GM03348 (cell line): ENCODE measurements around the gene CXXC5.

ENCODE experiments used
- DNase-seq: peaks from one replicate; pipeline ENCODE4 v3.0.0; 2012; ENCODE audit warnings: low spot score

Gene CXXC5

DNA sequence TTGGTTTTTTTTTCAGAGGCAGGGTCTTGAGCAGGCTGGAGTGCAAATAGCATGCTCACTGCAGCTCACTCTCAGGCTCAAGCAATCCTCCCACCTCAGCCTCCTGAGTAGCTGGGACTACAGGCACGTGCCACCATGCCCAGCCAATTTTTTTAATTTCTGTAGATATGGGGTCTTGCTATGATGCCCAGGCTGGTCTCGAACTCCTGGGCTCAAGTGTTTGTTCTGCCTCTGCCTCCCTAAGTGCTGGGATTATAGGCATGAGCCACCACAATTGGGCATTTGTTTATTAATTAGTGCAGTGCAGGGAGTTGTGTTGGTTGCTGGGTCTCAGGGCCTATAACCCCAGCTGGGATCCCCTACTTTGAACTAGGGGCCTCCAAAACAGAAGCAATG, 47.0 kb downstream of the CXXC5 start:
- no peak for DNase-seq

- no peak for DNase-seq
Observed at GRCh38 chr5:139696167-139696893, 48.2 kb downstream of the CXXC5 start.

DNA sequence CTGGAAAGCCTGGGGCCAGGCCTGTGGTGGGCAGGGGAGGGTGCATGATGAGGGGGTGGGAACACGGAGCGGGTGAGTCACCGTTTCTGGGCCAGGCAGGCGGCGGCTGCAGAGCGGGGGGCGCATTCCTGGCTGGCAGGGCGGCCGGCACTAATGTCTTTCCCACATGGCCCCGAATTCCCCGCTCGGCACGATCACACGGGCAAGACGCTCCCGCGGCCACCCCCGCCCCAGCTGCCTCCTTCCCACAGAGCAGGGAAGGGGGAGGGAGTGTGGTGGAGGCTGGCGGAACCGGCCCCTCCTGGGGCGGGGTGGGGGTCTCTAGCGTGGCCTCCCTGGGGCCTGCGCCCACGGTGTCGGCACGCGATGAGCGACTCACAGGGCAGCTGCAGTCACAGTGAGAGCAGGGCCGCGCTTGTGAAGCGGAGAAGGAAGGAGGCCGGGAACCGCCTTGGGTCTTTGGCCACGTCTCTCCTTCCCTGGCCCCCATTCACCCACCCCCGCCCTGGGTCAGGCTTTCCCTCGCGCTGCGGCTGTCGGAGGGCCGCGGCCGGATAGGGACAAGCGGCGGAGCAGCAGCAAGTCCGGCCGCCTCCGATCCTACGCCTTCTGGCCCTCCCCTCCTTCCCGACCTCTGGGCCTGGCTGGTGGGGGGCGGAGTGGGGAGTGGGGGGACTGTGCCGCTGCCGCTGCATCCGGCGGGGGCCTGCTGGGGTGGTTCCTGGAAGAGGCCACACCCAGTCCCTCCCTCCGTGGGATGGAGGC, 48.9 kb downstream of the CXXC5 start:
- DNase-seq = peak; percentile 92

DNA sequence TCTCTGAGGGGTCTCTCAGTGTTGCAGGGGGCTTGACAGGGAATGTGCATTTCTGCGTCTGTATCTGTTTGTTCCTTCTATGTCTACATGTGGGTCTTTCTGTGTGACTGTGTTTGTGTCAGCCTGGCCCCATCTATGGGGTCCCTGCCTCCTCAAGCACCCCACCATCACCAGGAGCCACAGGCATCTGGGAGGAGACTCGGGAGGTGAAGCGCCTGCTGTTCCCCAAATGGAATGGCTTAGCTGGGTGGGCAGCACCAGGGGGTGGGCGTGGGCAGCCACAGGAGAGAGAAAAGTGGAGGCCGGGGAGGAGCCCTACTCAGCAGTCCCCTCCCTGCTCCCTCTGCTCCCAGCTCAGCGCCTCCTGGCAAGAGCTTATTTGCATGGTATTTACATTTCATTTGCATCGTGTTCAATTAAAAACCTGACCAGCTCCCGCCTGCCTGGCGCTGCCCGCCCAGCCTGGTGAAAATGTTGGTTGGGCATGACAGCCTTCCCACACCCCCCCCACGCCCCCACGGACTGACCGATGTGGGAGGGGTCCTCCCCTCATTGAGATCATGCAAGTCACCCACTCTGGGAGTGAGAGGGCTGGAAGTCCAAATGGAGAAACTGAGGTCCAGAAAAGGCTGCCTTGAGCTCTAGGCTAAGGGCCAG, 50.5 kb downstream of the CXXC5 start:
- DNase-seq = peak; percentile 88

GRCh38 chr5:139699351-139699750, 51.2 kb downstream of the CXXC5 start:
- DNase-seq = no peak

GRCh38 chr5:139700711-139701055, 52.5 kb downstream of the CXXC5 start:
- no peak for DNase-seq

GRCh38 chr5:139701056-139701741, 53.0 kb downstream of the CXXC5 start:
- DNase-seq = no peak

- DNase-seq = no peak
Observed at GRCh38 chr5:139702548-139702947, 54.4 kb downstream of the CXXC5 start.

- DNase-seq = no peak
Observed at GRCh38 chr5:139704748-139705147, 56.6 kb downstream of the CXXC5 start.

DNA sequence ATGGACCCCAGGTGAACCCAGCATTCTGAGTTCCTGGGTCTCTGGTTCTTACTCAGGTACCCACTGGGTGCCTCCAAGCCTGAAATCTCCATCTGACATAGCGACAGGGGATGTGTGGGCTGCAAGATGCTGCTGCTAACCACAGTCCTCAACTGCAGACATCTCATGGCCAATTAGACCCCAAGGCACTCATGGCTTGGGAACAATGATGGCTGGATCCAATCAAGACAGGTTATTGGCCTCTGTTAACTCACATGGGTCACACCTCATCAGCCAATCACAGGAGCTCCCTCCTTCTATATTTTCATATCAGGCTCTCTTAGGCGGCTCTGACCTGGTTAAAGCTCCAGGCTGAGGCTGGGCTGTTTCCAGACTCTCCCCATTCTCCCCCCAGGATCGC, 57.0 kb downstream of the CXXC5 start:
- DNase-seq = no peak

- DNase-seq = no peak
Observed at GRCh38 chr5:139705655-139706587, 57.8 kb downstream of the CXXC5 start.

- no peak for DNase-seq
Observed at GRCh38 chr5:139707445-139708003, 59.4 kb downstream of the CXXC5 start.

- no peak for DNase-seq
Observed at GRCh38 chr5:139708434-139708861, 60.3 kb downstream of the CXXC5 start.

DNA sequence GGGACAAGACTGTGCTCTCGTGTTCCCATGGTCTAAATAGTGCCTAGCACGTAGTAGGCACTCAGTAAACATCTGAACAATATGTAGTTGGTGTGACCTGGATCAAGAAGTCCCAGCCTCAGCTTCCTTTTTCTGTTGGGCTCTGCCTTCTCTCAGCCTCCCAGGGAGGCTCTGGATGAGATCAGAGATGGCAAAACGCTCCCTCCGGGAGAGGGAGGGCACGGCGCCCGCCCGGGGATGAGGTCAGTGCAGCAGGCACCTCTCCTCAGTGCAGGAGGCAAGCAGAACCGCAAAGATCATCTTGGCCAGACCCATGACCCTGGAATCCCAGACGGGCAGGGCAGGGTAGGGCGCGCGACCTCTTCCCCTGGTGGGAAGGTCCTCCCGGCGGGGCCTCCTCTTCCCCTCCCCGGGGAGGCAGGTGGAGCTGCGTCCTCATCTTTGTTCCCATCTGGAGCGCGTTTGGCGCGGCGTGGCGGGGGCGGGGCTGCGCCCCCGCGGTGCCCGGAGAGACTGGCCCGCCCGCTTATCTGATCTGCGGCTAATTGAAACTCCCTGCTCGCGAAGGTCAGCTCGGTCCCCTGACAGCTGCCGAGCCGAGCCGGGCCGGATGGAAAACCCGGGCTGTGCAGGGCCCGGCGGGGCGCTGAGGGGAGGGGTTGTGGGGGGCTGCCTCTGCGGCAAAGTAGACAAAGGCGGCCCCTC, 60.9 kb downstream of the CXXC5 start:
- peak; percentile 82 for DNase-seq

DNA sequence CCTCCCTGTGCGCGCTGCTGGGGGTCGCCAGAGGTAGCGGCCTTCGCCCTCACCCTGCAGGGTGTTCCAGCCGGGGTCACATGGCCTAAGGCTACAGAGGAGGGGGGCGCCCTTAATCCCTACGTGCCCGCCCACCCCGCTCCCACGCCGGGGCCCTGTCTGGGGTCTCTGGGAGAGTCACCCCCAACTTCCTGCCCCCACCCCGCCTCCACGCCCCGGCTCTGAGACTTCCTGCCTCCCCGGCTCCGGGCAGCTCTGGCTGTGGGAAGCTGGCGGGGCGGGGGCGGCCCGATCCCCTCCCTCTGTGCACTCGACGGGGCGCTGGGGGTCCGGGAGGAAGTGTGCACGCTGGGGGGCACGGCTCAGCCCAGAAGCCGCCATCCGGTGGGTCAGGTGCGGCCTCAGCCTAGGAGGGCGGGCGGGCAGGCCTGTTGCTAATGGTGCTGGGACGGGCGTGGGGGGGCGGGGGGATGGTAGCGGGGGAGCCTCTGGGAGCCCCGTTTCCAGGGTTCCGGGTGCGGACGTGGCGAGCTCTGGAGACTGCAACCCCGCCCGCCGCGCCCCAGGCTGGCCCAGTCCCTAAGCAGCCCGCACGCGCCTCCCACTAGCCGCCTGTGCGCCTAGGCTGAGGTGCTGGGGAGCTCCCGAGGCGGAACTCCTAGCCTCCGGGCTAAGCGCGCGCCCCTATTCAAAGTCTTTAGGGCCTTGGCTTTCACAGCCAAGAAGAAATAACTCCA, 61.6 kb downstream of the CXXC5 start:
- DNase-seq = no peak

DNA sequence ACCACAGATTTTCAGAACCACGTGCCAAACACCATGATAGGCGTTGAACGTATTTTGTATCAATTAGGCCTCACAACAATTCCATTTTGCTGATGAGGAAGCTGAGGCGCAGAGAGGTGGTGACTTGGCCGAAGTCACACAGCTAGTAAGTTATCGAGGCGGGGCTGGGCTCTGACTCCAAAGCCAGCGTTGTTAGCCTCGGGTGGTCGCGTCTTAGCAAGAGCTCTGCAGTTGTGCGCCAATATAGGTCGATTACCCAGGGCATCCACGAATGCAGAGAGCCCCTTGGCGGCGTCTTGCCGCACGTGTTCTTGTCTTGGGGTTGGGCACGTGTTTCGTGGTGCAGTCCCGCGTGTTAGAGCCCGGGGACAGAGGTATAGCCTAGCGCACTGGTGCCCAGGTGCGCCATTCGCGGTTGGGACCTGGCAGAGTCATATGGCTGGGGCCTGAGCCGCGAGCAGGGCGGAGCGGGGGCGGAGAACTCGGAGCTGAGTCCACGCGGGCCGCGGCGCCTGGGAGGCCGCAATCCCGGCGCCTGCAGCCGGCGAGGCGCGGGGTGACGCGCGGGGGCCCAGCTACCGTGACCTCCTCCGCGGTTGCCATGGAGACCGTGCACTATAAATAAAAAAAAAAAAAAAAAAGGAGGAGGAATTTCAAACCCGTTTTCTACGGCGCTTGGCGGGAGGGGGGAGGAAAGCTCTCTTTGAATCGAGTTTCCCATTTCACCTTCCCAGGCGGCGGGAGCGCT, 62.3 kb downstream of the CXXC5 start:
- DNase-seq = peak; percentile 70

DNA sequence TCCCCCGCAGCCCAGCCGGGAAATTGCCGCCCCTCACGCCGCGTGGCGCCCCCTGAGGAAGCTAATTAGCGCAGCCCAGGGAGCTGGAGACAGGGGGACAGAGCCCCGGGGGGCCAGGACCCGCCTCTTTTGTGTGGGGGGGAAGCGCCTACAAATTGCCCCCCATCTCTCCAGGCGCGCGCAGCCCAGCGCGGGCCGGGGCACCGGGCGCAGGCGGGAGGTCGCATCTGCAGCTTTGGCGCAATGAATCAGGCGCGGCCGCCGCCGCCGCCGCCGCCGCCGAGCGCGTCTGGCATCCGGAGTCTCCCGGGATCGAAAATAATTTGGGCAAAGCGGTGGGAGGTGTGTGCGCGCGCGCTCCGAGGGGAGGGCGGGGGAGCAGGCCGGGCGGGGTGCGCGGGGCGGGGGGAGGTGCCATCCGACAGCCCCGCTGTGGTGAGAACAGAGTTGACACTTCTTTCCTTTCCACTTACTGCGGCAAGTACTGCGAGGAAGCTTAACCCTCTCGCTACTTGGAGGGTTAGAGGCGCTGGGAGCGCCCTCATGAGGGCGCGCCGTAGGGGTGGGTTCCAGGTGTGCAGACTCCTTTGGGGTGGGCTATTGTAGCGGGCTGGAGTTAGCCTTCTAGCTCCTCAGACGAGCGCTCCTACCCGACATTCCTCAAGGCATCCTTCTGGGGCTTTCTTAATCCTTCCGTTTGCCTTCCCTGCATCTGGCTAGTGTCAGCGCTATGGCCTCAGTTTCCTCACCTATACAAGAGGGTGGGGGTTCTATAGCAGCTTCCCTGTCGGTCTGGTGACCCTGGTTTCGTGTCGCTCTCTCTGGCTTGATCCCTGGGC, 63.1 kb downstream of the CXXC5 start:
- peak; percentile 85 for DNase-seq

- DNase-seq = no peak
Observed at GRCh38 chr5:139711906-139712224, 63.7 kb downstream of the CXXC5 start.
